CD4-positive, alpha-beta T cell treated with Interleukin-2 at 100 ng/mL for 4 hours (primary cell): ENCODE results near the gene NSD1.

Source experiments
- DNase-seq: peaks from one replicate; pipeline ENCODE4 v3.0.0-alpha.2; 2020; ENCODE audit warnings: low spot score

Gene NSD1

GRCh38 chr5:177307544-177308363 is 174.2 kb downstream of the NSD1 start:
- no peak for DNase-seq

DNA sequence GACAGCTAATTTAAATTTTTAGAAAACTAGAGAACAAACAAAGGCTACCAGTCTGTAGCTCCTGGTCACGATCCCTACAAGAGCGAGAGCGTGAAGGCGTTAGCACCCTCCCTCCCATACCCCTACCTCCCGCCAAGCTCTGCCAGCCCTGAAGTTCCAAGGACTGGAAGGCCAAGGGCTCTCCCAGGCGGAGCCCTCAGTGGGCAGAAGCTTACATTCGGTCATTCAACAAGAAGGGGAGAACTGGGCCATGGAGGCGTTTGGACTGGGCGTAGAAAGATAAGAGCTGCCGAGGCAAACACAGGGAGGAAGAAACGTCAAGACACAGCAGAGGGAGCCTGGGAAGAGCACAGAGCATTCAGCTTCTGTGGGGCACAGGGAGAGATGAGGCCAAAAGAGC is 175.2 kb downstream of the NSD1 start:
- DNase-seq: no peak

DNA sequence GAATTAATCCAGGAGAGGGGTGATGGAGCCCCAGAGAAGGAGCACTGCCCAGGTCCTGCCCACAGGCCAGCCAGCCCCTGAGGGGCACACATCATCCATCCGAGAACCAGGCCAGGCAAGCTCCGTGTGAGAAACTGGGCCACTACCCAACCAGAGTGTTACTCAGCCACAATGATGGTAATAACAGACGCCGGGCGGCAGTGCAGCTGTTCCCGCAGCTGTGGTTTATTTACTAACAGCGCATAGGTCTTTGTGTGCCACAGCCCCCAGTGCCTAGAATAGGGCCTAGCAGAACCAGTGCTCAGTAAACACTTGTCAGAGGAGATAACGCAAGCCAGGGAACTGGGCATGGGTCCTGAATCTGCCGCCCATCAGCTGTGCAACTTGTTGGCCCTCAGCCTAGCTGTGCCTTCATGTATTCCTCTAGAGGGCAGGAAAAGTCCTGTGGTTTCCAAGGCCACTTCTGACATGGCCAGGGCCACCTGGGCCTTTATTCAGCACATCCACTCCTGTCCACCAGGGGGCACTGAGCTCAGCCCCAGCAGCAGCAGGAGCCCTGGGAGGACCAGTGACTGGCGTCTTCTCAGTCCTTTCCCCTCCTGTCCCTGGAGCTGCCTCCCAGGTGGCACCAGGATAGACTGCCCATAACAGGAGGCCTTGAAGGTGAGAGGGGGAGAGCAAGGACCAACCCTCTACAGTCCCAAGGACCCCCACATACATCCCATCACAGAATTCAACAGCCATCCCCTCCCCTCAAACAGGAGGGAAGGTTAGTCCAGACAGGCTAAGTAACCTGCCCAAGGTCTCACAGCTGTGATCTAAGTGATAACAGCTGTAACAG is 176.0 kb downstream of the NSD1 start:
- peak; percentile 78 for DNase-seq

DNA sequence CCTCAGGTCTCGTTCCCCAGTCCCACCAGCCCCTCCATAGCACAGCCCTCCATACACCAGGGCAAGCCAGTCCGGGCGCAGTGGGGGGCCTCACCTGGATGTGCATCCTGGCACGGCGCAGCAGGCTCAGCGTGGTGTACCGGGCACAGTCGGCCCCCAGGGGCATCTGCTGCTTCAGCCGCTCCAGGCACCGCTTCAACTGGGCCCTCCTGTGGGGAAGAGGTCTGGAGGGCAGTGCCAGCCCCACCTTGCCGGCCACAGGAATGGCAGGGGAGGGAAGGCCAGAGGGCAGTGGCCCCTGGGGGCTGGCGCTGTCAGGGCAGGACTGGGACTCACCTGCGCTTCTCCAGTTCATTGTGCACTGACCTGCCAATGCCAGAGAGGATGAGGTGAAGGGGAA is 176.8 kb downstream of the NSD1 start:
- no peak for DNase-seq

DNA sequence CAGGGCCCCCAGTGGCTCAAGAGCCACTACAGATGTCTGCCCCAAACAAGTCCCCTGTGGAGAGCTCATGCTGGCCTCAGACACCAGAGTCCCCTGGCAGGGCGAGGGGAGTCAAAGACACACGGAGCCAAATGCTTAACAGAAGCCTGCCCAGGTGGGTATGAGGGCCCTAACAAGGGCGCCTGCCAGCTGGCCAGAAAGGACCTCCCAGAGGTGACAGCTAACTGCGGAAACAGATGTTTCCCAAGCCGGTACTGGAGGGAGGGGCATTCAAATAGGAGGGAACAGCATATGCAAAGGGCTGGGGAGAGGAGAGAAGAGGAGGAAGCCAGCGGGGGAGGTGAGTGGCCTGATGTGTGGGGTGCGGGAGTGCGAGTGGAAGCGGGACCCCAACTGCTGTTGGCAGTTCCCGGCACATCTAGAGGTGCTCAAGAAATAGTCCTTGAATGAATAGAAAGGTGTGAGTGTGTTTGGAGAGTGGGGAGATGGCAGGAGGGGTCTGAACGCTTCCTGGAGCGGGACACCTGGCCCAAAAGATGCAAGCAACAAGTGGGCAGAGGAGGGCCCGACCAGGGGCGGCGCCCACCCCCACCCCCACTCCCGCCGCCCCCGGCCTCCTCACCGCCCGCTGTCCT is 177.3 kb downstream of the NSD1 start:
- DNase-seq: peak; percentile 26

DNA sequence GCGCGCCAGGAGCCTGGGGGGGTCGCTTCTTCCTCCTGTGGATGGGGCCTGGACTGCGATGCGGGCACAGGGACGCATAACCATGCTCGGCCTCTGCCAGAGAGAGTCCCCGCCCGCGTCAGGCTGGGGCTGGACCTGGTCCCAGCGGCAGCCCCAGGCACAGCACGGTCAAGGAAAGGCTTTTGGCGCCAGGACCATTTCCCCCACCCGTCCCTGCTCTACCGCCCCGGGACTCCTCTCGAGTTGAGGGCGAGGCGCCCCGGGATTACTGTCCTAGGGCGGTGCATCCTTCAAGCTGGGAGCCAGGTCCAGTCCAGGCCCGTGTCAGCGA is 177.8 kb downstream of the NSD1 start:
- no peak for DNase-seq

- peak; percentile 95 for DNase-seq
Observed at GRCh38 chr5:177311723-177312648, 178.4 kb downstream of the NSD1 start, which contains the start of gene MXD3. TSS of gene MXD3 (minus strand) at chr5:177311898. CDS start at chr5:177311830, 68 bp downstream.

GRCh38 chr5:177312649-177313181 is 179.1 kb downstream of the NSD1 start:
- DNase-seq: no peak

GRCh38 chr5:177313561-177314259 is 180.1 kb downstream of the NSD1 start:
- DNase-seq: no peak

DNA sequence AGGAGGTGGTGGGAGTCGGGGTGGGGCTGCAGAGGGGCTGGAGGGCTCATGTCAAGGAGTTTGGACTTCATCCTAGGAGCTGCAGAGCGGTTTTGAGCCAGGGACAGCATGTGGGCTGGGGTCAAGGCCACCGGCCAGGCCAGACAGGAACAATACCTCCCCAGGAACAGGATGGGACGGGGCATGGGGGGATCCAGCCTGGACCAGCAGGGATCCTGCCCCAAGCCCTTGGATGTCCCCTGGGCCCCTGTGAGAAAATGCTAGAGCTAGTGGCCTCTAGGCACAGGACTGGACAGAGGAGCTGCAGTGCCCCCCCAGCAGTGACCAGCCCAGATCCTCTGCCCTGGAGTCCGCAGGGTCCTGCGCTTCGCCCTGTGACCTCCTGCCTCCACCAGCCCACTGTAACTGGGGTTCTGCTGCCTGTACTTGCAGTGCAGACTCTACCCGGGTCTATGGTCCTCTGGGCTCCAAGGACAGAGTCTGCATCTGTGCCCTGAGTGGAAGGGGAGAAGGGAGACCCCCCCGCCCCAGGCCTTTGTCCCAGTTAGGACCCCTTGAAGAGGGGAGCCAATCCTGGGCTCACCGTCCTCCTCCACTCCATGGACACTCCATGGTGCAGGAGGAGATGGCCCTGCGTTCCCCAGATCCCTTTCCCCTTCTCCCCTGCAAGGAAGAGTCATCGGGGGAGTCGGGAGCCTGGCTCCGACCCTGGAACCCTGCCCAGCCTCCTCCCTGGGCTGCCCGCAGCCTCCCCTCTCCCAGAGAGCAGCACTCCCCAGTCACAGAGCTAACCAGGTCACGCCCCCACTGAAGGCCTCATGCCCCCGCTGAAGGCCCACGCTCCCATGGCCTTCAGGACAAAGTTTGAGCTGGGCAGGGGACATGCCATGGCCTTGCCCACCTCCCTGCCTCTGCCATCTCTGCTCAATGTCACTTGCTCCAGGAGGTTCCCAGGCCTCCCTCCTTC is 181.1 kb downstream of the NSD1 start:
- no peak for DNase-seq

- no peak for DNase-seq
Observed at GRCh38 chr5:177315411-177315810, 181.8 kb downstream of the NSD1 start.

GRCh38 chr5:177316005-177316404 is 182.4 kb downstream of the NSD1 start:
- no peak for DNase-seq

- peak; percentile 83 for DNase-seq
Observed at GRCh38 chr5:177317959-177318377, 184.4 kb downstream of the NSD1 start.

GRCh38 chr5:177319913-177320588 is 186.5 kb downstream of the NSD1 start:
- DNase-seq: no peak

- no peak for DNase-seq
Observed at GRCh38 chr5:177320879-177321278, 187.3 kb downstream of the NSD1 start.

GRCh38 chr5:177325868-177326381 is 192.4 kb downstream of the NSD1 start:
- no peak for DNase-seq

- no peak for DNase-seq
Observed at GRCh38 chr5:177327539-177328522, 194.3 kb downstream of the NSD1 start.
